OCI-M1 (cell line): ENCODE results near the gene WDR13.
"Not testable (repeated sequence)": the region's sequence is repeated elsewhere in the genome, so short reads cannot be mapped to it uniquely, and the experiment has no call there.

ENCODE experiments used
- DNase-seq: peaks from one replicate; lab custom pipeline; 2025; lab: John Stamatoyannopoulos, UW

Gene WDR13

GRCh38 chrX:48595929-48596328 lies 1.4 kb upstream of the WDR13 start:
- DNase-seq = peak; percentile 19

DNA sequence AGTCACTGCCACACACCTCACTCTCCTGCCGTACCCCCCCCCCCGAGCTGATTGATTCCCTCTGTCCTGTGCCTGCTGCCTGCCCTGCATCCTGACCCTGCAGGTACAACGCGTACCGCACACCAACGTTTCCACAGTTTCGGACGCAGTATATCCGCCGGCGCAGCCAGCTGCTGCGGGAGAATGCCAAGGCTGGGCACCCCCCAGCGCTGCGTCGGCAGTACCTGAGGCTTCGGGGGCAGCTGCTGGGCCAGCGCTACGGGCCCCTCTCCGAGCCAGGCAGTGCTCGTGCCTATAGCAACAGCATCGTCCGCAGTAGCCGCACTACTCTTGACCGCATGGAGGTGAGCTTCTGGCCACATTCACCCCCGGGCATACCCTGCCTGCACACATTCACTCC lies 1.3 kb downstream of the WDR13 start:
- DNase-seq = no peak

DNA sequence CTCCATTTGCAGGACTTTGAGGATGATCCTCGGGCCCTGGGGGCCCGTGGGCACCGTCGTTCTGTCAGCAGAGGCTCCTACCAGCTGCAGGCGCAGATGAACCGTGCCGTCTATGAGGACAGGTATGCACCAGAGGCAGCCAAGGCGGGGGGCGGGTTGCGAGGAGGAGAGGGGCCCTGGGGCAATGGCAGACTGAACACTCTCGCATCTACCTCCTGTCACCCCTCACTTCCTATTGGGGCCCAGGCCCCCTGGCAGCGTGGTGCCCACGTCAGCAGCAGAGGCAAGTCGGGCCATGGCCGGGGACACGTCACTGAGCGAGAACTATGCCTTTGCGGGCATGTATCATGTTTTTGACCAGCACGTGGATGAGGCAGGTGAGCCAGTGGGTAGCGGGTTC lies 2.0 kb downstream of the WDR13 start:
- DNase-seq = no peak

- no peak for DNase-seq
These were observed 2.9 kb downstream of the WDR13 start for GRCh38 chrX:48600226-48600625.

DNA sequence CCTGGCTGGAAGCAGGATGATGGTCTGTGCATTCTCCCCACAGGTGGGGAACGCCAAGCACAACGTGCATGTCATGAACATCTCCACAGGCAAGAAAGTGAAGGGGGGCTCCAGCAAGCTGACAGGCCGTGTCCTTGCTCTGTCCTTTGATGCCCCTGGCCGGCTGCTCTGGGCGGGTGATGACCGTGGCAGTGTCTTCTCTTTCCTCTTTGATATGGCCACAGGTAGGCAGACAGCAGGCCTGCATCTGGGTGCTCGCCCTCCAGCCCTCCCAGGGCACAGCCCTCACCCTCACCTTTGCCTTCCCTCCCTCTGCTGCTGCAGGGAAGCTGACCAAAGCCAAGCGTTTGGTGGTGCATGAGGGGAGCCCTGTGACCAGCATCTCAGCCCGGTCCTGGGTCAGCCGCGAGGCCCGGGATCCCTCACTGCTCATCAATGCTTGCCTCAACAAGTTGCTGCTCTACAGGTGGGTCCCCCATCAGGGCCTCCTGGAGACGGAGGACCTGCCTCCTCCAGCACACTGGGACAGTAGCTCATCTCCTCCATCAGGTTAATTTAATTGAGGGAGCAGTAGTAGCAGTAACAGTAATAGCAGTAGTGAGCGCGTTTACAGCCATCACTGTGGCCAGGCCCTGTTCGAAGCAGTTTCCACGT lies 4.6 kb downstream of the WDR13 start:
- DNase-seq = no peak

DNA sequence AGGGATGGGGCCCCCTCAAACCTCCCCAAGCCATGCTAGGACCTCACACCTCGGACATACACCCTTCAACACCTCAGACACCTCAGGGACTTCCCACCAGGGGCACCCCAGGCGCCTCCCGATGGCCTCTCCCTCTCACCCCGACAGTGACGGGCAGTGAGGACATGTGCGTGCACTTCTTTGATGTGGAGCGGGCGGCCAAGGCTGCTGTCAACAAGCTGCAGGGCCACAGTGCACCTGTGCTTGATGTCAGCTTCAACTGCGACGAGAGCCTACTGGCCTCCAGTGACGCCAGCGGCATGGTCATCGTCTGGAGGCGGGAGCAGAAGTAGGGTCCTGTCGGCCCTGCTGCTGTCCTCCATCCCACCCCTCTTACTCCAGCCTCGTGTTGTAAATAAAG lies 7.4 kb downstream of the WDR13 start:
- no peak for DNase-seq

DNA sequence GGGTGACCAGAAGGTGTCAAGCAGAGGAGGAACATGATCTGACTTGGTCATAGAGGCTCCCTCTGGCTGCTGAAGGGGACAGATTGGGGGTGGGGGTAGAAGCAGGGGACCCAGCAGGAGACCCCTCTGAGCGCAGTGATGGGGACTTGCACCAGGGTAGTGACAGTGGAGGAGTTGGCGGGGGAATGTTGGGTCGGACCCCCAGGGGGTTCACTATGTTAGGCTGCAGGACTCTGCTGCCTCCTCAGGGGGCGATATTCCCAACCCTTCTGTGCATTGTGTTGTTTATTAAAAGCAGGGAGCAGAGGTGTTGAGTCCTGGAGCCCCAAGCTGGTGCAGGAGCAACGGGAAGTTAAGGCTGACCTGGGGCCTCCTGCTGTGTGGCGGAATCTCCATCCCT lies 8.8 kb downstream of the WDR13 start:
- no peak for DNase-seq

DNA sequence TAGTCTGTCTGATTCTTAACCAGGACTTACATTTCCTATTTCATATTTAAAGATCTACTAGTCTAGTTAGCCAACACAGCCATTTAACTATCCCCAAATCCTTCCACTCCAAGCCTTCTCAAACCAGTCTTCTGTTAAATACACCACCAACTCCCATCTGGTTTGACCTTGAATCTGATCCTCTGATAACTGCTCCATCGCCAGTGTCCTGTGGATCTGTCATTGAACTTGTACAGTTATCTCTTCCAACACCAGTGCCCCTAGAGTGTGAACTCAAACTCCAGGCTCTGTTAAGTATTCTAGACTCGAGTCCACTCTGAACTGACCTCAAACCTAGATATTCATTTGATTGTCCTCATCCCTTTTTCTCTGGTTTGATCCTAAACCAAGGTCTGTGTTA lies 14.4 kb downstream of the WDR13 start:
- DNase-seq = no peak

- no peak for DNase-seq
These were observed 16.3 kb downstream of the WDR13 start for GRCh38 chrX:48613502-48614160.

- DNase-seq = peak; percentile 19
These were observed 19.3 kb downstream of the WDR13 start for GRCh38 chrX:48616576-48616975.

DNA sequence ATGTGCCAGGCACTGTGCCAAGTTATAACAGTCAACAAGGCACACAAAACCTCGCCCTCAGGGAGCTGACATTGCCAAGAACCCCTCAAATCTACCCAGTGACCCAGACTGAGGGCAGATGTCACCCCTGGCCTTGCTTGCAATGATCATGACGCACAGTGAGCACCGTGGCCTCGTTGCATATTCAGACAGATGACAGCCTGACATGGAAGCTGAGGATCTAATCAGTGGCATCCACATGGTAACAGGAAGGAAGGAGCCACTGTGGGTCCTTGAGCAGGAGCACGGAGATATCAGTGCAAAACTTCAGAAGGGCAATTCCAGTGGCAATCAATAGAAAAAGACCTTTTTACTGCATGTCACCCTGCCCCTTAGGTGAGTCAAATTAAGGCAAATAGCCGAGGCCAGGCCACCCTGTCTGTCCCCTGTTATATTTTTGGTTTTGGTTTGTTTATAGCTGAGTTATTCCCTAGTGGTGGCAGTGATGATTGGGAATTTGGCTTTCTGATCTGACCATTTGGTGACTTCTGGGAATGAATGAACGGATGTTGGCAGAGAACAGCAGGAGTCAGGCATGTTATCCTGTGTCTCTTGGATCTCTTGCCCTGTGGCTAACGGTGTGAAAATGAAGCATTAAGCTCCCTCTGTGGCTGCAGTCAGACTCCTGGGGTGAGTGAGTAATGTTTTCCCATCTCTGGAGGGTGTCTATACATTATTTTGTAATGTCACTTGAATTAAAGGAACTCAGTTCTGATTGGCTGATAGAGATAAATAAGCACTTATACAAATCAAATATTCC lies 20.4 kb downstream of the WDR13 start:
- DNase-seq = peak; percentile 26

GRCh38 chrX:48626401-48627298 lies 29.4 kb downstream of the WDR13 start:
- DNase-seq = no peak

- DNase-seq = peak; percentile 97
These were observed 34.2 kb downstream of the WDR13 start for GRCh38 chrX:48631376-48632090.

DNA sequence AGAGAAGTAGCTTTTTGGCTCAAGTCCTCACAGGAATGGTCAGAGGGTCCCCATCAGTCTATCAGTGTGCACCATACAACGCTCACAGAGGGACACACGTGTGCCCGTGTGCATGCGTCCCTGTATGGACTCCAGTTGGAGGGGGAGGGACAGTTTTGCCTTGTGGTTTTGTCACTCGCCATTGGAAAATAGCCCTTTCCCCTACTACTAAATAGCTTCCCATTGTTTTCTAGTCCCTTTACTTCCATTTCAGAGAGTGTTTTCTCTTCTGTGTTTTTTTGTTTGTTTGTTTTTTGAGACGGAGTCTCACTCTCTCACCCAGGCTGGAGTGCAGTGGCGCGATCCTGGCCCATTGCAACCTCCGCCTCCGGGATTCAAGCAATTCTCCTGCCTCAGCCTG lies 34.9 kb downstream of the WDR13 start:
- no peak for DNase-seq

DNA sequence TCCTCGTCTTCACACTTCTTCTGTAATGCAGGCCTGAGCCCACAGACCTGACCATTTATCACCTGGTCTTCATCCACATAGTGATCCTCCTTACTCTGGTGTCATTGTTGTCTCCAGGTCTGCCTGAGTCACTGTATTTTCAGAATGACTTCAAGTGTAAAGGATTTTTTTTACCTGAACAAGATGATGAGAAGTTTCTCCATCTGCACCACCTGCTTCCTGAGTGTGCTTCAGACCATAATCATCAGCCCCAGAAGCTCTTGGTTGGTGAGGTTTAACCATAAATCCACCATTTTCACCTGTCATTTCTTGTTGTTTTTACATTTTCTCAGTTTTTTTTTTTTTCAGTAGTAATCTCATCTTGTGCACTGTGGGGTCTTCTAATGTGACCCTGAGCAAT lies 39.0 kb downstream of the WDR13 start:
- no peak for DNase-seq

DNA sequence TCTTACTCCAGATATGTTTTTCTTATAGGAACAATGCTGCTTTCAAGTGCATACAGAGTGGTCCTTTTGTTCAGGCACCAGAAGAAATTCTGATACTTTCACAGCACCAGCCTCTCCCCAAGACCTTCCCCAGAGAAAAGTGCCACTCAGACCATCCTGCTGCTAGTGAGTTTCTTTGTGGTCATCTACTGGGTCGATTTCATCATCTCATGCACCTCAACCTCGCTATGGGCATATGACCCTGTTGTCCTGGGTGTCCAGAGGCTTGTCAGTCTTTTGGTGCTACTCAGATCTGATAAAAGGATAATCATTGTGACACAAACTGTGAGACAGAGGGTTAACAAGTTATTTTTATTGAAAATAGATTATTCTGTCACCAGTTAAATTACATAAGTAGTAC lies 39.5 kb downstream of the WDR13 start:
- DNase-seq = peak; percentile 63

DNA sequence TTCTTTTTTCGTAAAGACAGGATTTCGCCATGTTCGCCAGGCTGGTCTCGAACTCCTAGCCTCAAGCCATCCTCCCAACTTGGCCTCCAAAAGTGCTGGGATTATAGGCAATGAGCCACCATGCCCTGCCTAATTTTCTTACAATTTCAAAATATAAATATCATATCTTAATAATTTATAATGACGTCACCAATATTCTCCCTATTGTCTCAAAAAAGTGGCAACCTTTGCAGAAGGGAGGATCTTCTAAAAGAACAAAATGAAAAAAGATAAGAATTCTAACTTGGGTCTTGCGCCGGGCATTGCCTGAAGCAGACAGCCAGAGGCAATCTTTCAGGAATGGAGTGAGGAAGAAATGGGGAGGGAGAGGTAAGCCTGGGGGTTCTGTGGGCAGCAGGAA lies 48.4 kb downstream of the WDR13 start:
- no peak for DNase-seq

DNA sequence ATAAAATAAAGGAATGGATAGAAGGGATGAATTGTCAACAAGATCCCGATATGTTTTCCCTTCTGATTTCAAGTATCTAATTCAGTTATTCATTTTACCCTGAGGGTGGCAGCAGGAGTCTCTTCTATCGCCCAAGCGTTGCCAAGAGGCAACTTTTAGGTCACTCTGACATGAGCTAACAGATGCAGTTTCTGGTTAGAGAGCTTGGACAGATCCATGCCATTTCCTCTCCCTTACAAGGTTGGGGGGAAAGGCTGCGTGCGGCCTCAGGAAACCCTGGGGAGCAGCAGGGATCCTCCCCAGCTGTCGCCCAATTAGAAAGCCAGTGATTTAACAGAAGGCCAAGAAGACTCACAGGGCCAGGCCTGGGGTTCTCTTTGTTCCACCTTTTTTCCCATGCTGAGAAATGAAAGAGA lies 51.1 kb downstream of the WDR13 start:
- peak; percentile 73 for DNase-seq

- DNase-seq = no peak
These were observed 51.8 kb downstream of the WDR13 start for GRCh38 chrX:48649102-48649501.

DNA sequence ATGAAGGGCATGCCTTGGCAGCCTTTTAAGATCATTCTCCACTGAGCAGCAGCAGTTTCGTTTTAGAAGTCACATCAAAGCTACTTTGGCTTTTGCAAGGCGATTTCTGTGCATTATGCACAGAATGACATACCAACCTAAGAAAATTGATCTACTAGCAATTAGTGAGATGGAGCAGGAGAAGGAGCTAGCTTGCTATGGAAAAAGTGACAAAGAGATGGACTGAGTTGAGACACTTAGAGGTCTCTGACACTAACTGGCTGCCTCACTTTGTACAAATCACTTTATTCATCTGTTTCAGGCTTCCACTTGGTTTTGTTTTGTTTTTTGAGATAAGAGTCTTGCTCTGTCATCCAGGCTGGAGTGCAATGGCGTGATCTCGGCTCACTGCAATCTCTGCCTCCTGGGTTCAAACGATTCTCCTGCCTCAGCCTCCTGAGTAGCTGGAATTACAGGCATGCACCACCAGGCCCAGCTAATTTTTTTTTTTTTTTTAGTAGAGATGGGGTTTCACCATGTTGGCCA lies 54.8 kb downstream of the WDR13 start:
- peak; percentile 16 for DNase-seq

GRCh38 chrX:48654746-48655145 lies 57.5 kb downstream of the WDR13 start:
- DNase-seq = not testable (repeated sequence)
